Ectodermal cell (in vitro differentiated cells): ENCODE results near the gene MAP3K13.

Experiments used
- H3K27ac ChIP-seq: 2 replicates; pipeline ENCODE4 v1.7.0; 2013; ENCODE audit warnings: mild to moderate bottlenecking, low read depth, low read length; ENCODE audit not compliant: insufficient read depth, poor library complexity, severe bottlenecking
- H3K27me3 ChIP-seq: 2 replicates; pipeline ENCODE4 v1.7.0; 2013; ENCODE audit warnings: mild to moderate bottlenecking, low read length; ENCODE audit not compliant: insufficient read depth, control insufficient read depth, poor library complexity, severe bottlenecking
- H3K36me3 ChIP-seq: one replicate; pipeline ENCODE4 v1.7.0; 2013; ENCODE audit warnings: low read length; ENCODE audit not compliant: control insufficient read depth, insufficient read depth
- H3K4me1 ChIP-seq: one replicate; pipeline ENCODE4 v1.7.0; 2013; ENCODE audit warnings: low read length; ENCODE audit not compliant: control insufficient read depth, insufficient read depth
- H3K4me3 ChIP-seq: 2 replicates; pipeline ENCODE4 v1.7.0; 2013; ENCODE audit warnings: low read depth, low read length, control low read depth; ENCODE audit not compliant: insufficient read depth
- H3K9me3 ChIP-seq: 2 replicates; pipeline ENCODE4 v1.7.0; 2013; ENCODE audit warnings: mild to moderate bottlenecking, low read length, moderate library complexity; ENCODE audit not compliant: control insufficient read depth
- WGBS, 2 experiments: methylation state at CpG; one replicate each; pipeline ENCODE4 v1.1.7; 2013; ENCODE audit warnings: missing lambda C conversion rate in 2 of 2; 5-methylcytosine and 5-hydroxymethylcytosine counted together

MAP3K13 gene

GRCh38 chr3:185528532-185528931, 165.6 kb downstream of the MAP3K13 start:
- H3K36me3 ChIP-seq, result no peaks in the 10 kb centered on the region
- WGBS, 2 experiments, result 89 to 90% methylated on average over 6 of the region's 6 CpGs
- H3K9me3 ChIP-seq, result no peaks in the 10 kb centered on the region
- no peaks in the 10 kb centered on the region for H3K27me3 ChIP-seq
- H3K27ac ChIP-seq, result no peak overlapping the region
- H3K4me1 ChIP-seq, result no peaks in the 10 kb centered on the region
- no peak overlapping the region for H3K4me3 ChIP-seq

- no peak overlapping the region for H3K27ac ChIP-seq
- H3K4me3 ChIP-seq, result no peak overlapping the region
- H3K4me1 ChIP-seq, result no peaks in the 10 kb centered on the region
- H3K27me3 ChIP-seq, result no peaks in the 10 kb centered on the region
- H3K36me3 ChIP-seq, result no peaks in the 10 kb centered on the region
- 75% methylated on average over 5 of the region's 5 CpGs for WGBS, 2 experiments
- no peaks in the 10 kb centered on the region for H3K9me3 ChIP-seq
These were observed 167.9 kb downstream of the MAP3K13 start for GRCh38 chr3:185530856-185531255.

GRCh38 chr3:185532901-185533300, 170.0 kb downstream of the MAP3K13 start:
- H3K27me3 ChIP-seq, result no peaks in the 10 kb centered on the region
- H3K36me3 ChIP-seq, result no peaks in the 10 kb centered on the region
- WGBS, 2 experiments, result 52 to 54% methylated on average over 4 to 5 of the region's 5 CpGs
- H3K9me3 ChIP-seq, result no peaks in the 10 kb centered on the region
- H3K4me3 ChIP-seq, result no peak overlapping the region
- no peak overlapping the region for H3K27ac ChIP-seq
- no peaks in the 10 kb centered on the region for H3K4me1 ChIP-seq

- no peak overlapping the region for H3K4me3 ChIP-seq
- no peaks in the 10 kb centered on the region for H3K27me3 ChIP-seq
- no peaks in the 10 kb centered on the region for H3K4me1 ChIP-seq
- H3K36me3 ChIP-seq, result no peaks in the 10 kb centered on the region
- WGBS, 2 experiments, result 96 to 100% methylated on average over 1 to 2 of the region's 2 CpGs
- H3K27ac ChIP-seq, result no peak overlapping the region
- H3K9me3 ChIP-seq, result no peaks in the 10 kb centered on the region
These were observed 171.6 kb downstream of the MAP3K13 start for GRCh38 chr3:185534511-185534910.

GRCh38 chr3:185537369-185537970, 174.5 kb downstream of the MAP3K13 start:
- Histone ChIP-seq H3K4me3 (no peak overlapping the region), H3K9me3 (no peaks in the 10 kb centered on the region), H3K36me3 (no peaks in the 10 kb centered on the region), H3K27ac (no peak overlapping the region), H3K4me1 (no peaks in the 10 kb centered on the region), H3K27me3 (no peaks in the 10 kb centered on the region)
- 88 to 93% methylated on average over 9 of the region's 9 CpGs for whole genome bisulfite sequencing, 2 experiments
